GM21576 (cell line): Measurements from ENCODE around the gene DCAF15.
A peak's percentile ranks its signal among the peaks of the same experiment; 100 is the strongest.

Experiments
- ATAC-seq: cut with Tn5 transposase; IDR thresholded peaks from one replicate; pipeline ENCODE4 v1.9.1; 2021; ENCODE audit warnings: mild to moderate bottlenecking, moderate library complexity; ENCODE audit not compliant: unreplicated experiment

Gene DCAF15

DNA sequence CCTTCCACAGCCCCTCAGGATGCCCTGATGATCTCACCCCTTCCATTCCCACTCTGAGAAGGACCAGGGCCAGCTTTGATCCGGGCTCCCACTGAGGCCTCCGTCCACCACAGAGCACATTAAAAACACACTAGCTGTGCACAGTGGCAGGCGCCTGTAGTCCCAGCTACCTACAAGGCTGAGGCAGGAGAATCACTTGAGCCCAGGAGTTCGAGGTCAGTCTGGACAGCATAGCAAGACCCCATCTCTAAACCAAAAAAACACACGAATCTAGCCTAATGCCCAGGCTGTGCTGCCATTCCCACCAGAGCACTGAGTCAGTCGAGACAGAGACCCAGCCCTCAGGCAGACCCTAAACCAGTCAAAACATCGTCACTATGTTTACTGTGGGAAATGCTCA lies 39.7 kb downstream of the DCAF15 start:
- no peak for ATAC-seq

DNA sequence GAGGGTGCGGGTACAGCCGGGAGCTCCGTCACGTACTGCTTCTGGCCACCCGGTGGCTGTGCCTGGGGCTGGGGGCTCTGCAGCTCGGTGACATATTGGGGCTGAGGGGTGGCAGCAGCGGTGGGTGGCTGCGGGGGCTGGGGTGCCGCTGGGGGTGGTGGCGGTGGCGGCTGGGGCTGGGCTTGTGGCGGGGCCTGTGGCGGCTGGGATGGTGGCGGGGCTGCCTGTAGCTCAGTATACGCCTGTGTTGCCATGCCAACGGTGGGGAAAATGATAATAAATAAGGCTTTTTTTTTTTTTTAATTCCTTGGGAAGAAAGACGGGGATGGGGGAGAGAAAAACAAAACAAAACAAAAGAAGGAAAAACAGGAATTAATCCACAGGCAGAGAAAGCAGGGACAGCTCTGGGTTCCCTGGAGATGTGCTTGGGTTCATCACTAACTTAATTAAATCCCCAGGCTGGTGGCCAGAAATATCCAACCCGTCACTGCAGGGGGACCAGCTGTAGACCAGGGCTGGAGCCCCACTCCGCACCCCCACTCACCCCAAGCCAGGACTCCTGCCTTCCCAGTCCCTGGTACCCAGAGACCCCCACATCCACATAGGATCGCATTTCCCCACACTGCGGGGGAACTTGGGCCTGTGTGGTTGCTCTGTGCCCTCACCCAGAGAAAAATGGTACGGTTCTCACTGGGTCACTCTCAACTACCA lies 41.4 kb downstream of the DCAF15 start:
- no peak for ATAC-seq

DNA sequence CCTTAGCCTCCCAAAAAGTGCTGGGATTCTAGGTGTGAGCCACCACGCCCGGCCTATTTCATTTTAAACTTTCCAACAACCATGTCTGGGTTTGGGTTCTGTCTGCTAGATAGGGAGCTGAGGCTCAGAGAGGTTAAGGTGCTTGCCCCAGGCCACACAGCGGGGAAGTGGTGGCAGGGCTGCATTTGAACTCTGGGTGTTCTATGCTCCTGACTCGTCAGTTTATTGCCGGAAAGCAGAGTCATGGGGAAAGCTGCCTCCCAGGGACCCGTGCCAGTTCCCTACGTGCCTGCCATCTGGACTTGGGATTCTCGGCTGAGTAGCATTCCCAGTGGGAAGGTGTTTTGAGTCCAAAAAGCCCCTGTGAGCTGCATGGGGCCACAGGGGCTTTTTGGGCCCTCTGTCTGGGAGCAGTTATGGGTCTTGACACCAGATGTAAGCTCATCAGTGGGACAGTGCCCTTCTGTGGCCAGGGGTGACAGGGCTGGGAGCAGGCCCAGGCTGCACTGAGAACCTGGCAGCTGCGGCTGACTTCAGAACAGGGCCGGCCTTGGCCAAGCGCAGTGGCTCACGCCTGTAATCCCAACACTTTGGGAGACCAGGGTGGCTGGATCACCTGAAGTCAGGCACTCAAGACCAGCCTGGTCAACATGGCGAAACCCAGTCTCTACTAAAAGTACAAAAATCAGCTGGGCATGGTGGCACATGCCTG lies 42.9 kb downstream of the DCAF15 start:
- ATAC-seq: no peak

DNA sequence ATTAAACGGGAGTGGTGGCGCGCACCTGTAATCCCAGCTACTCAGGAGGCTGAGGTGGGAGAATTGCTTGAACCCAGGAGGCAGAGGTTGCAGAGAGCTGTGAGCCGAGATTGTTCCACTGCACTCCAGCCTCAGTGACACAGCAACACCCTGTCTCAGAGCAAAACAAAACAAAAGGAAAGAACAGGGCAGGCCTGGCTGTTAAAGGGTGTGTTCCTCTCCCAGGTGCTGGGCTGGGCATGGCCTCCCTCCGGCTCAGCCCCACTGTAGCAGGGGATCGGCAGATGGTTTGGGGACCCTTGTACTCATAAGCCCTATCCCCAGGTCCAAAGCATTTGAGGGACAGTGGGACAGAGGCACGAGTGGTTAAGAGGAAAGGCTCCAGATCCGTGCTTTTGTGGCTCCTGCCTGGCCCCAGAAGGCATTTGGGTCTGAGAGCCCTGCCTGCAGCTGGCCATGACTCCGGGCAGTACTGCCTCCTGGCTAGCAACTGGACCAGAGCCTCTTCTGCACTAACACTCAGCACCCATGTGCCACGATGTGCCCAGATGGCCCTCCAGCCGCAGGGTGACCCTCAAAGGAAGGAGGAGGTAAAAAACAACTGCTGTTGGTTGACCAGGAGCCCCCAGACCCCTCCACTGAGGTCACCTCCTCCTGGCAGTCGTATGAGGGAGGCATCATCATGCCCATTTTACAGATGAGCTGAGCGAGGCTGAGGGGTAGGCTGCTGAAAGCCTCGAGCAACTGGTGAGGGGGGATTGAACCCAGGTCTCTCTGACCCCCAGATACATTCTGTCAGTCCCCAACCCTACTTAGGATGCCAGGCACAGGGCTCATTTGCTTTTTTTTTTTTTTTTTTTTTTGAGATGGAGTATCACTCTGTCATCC lies 43.8 kb downstream of the DCAF15 start:
- no peak for ATAC-seq

DNA sequence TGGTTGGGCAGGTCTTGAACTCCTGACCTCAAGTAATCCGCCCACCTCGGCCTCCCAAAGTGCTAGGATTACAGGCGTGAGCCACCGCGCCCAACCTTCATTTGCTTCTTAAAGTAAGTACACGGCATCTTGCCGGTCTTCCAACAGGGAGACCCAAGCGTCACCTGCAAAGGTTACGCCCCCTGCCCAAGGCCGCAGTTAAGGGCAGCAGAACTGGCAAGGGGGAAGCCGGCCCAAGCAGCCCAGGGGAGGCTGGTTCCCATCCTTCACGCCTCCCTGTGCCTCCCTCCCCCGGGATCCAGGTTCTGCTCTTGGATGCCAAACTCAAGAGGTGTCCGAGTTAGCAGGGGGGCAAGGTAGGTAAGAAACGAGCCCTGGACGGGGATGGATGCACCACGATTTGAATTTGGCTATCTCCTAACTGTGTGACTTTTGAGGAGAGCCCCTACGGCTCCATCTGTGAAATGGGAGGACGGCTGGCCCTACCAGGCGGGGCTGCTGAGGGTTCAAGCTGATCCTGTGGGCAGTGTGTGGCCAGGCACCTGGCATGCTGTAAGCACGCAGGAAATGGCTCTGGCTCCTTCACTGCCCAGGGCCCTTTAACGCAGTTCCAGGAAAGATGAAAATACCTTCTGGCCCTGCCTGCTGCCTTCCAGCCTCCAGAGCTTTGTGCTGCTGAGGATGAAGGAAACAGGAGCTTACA lies 44.8 kb downstream of the DCAF15 start:
- ATAC-seq: no peak

DNA sequence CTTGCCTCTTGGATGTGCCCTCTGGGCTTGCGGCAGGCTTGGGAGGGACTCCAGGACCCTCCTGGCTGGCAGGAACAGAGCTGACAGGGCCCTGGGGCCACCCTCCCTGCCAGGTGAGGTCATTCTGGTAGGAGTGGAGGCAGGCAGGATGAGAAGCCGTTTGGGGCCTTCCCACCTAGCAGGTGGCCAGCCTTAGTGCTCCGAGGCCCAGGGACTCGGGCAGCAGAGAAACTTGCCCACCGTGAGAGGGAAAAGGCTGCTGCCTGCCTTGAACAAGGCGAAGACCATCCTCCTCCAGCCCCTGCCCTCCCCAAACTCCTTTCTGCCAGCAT lies 45.3 kb downstream of the DCAF15 start:
- ATAC-seq: no peak

DNA sequence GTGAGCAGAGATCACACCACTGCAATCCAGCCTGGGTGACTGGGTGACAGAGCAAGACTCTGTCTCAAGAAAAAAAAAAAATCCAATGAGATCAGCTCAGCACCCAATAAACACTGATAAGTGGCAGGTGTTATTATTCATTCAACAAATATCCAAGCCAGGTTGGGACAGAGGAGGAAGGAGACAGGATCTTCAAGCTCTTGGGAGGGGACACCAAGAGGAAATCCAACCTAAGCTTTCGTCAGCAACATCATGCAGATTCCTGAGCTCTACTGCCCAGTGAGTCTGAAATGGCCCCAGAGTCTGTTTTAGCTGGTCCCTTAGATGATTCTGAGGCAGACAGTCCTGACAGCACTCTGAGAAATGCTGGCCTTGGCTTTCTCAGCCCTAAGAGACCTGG lies 46.1 kb downstream of the DCAF15 start:
- no peak for ATAC-seq

DNA sequence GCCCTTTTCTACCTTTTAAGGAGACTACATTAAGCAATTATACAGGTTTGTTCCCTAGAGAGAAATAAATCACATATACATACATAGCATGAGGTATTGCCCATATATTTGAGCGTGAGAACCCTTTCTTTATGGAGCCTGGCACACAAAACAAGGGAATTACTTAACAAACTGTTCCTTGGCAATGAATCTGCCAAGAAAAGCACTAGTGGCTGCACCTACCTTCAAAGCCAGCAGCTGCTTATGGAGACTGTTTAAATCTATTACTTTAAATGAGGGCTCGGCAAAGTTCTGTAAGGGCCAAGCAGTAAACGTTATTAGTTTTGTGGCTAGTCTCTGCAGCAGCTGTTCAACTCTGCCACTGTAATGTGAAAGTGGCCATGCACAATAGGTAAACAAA lies 46.8 kb downstream of the DCAF15 start:
- ATAC-seq: no peak

DNA sequence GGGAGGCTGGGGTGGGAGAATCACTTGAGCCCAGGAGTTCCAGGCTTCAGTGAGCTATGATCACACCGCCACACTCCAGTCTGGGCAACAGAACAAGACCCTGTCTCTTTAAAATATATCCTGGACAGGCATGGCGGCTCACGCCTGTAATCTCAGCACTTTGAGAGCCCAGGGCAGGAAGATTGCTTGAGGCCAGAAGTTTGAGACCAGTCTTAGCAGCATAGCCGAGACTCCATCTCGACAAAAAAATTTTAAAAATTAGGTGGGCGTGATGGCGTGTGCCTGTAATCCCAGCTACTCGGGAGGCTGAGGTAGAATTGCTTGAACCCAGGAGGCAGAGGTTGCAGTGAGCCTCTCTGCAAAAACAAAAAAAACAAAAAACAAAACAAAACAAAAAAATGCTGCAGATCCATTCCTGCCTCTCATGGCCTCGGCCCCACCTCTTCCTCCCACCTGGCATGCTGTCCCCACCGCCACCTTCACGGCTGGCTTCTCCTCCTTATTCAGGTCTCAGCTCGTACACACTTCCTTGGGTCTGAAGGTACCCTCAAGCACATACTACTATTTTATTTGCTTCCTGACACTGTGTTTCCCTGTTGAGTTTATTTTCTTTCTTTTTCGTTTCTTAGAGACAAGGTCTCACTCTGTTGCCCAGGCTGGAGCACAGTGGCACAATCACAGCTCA lies 48.5 kb downstream of the DCAF15 start:
- no peak for ATAC-seq

DNA sequence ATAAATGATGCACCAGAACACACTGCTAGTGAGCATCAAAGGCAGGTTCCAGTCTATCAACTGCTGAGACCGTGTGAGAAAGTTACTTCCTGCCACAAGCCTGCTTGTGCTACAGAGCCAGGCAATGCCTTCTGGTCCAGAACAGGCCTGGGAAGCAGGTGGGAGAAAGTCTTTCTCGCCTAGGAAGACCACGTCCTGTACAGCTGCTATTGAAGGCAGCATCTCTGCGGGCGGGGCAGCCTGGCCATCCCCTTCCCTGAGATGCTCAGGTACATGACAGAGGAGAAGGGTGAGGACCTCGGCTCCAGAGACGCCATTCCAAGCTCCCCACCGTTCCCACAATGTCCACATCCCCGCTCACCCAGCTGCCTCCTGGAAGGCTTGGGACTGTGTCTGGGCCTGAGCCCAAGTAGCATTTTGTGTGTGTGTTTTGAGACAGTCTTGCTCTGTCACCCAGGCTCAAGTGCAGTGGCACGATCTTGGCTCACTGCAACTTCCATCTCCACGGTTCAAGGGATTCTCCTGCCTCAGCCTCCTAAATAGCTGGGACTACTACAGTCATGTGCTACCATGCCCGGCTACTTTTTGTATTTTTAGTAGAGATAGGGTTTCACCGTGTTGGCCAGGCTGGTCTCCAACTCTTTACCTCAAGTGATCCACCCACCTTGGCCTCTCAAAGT lies 50.4 kb downstream of the DCAF15 start:
- ATAC-seq: no peak

DNA sequence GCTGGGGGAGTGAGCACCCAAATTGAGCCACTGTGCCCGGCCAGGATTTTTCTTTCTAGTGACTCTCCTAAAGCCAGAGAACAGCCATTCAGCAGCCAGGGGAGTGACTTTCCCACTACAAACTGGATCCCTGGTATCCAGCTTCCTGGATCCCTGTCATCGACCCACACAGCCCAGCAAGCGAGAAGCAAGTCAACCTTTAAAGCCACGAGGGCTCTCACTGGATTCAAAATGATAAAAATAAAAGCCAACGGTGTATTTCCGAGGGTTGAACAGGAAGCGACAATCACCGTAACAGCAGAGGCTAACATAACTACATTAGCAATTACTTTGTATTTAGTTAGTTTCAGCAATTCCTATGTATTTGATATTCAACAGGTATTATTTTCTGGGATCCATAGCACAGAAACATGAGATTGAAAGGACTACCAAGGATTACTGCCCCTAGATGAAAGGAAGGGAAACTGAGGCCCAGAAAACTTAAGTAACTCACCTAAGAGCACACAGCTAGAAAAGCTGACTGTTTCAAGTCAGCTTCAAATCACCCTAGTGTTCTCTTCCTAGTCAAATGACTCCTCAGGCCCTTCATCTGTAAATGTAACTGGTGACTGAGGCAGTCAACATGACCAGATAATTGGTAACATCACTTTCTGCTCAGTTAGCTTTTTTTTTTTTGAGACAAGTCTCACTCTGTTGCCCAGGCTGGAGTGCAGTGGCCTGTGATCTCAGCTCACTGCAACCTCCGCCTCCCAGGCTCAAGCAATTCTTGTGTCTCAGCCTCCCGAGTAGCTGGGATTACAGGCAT lies 51.1 kb downstream of the DCAF15 start:
- no peak for ATAC-seq

DNA sequence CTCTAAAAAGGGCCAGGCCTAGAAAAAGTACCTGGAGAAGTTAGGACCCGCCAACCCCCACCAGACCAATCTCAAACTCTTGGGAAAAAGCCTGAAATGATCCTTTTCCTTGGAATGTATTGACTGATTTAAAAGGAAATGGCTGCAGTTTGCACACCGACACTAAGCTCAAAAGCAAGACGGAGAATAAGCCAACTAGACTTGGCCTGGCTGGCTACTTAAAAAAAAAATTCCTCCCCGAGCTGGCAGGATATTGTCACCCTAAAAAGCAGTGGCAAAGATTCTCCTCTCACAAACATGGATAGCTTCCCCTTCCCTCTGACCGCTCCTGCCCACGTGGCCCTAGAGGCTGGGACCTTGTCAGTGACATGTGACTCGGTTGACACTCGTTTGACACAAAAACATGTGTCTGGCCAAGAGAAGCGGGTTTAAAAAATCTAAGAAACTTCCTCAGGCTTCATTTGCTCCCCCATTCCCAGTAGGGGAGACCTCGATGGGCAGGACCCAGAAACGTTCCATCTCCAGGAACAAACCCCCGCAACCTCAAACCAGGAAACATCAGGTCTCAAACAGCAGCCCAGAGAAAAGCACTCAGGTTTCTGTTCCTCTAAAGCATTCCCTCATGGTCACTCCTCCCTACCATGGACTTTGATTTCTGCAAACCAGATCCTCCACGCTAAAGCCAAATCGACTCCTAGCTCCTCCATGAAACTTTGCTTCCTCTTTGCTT lies 52.5 kb downstream of the DCAF15 start:
- ATAC-seq: no peak

DNA sequence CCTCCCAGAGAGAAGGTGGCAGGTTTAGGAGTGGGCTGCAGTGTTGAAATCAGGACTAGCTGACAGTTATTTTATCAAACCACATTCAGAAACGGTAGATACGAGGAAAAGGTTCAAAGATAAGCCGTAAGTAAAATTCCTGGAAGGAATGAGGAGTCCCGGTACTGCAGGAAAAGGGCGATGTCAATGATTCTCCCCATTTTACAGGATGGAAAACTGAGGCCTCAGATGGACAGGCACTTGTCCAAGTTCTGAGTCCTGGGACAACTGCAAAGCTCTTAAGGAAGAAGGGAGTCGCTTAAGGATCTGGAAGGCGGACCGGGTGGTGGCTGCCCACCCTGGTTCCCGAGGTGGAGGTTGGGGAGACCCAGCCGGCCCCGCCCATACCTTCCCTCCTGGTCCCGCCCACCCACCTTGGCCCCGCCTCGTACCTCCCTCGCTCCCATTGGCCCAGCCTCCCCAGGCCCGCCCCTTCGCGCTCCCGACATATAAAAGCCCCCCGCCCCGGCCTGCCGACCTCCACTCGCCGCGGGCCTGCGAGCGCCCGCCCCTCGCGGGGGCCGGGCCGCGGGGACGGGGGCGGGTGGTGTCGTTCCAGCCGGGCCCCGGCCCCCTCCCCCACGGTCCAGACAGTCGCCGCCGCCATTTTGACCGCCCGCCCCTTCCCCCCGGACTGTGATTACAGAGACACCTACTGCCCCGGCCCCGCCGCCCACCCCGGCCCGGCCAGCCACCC lies 53.2 kb downstream of the DCAF15 start:
- ATAC-seq: peak; percentile 28

DNA sequence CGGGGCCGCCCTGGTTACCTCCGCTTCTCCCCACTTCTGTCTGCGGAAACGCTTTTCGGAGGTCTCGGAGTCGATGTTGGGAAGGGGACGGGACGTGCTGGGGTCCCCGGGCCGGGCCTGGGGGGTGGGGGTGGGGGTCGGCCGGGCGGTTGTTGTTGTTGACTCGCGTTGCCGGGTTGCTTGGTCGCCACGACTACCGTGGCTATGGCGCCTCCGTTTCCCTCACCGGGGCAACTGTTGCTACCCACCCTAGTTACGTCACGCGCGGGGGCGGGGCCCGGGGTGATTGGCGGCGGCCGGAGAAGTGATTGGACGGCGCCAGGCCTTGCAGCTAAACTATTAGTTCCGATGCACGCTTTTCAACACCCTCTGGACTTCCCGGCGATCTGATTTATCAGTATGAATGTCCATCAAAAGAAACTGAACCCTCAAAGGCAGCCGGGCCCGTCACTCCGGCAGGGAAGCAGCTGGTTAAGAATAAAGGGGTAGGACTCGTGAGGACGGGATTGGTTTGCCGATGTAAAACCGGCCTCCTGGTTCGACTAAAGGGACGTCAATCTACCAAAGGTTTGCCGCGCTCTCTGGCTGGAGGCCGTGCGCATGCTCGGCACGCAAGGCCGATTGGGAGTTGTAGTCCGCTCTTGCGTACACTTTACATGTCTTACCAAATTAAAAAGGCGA lies 53.9 kb downstream of the DCAF15 start, which contains the start of gene RFX1:
Gene RFX1 (minus strand): TSS at position 236 of the 681 bp plus-strand sequence. CDS start 12,477 bp downstream, outside the sequence.
- peak; percentile 66 for ATAC-seq

DNA sequence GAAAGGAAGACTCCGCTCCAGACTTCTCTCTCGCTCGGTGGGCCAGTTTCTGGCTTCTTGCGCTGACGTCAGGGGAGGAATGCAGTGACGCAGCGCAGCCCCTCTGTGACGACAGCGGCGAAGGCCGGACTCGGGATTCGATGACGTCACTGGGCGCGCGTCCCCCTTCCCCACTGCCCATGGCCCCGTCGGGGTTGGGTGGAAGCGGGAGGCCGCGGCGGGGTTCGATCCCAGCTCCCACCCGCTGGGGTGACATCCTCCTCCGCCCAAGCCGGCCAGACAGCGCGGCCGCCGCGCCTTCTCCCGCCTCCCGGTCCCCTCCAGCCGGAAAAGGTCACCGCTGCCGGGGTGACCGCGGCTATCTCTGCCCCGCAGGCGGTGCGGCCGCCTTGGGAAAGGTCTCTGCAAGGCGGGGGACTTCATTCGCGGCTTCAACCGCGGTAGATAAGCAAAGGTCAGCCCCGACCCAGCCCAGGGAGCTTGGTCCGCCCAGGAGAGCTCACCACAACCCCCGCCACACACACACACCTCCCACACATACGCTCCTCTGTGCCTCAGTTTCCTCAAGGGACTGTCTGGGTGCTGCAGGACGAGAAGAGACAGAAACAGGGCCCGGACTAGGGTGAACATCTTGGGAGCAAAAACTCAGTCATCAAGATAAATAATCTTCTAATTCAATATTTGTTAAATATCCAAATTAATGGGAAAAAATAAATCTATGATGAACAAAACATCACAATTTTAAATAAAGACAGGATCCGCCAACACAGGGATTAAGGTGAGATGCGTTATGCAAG lies 54.7 kb downstream of the DCAF15 start:
- peak; percentile 32 for ATAC-seq
